Measurements from ENCODE around the gene KLHDC4.

DNA sequence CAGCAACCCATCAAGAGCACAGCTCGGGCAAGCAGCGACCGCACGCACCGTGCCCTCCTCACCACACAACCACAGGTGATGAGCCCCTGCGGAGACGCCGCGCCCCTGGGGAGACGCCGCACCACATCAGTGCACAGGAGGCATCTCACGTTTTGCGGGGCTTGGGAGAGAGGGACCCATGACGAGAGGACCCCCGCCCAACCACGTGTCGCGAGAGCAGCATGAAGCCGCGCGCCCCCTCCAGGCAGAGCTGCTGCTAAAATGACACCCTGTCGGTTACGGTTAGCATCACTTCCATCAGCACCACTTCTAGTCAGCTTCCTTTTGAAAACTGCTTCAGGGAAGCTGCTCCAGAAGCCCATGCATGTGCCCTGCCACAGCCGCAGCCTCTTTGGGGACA, 45.3 kb downstream of the KLHDC4 start:
- TF ChIP-seq CTCF (conservative IDR thresholded peaks at IDR 0.05 in 1 of 2, IDR thresholded peaks at IDR 0.05 in 1 of 2; ENCODE audit: extremely low read depth in 1 of 2, insufficient read depth in 1 of 2, low read depth in 1 of 2, low read length in 2 of 2), result no peak
- TF ChIP-seq EZH2 (IDR thresholded peaks at IDR 0.05; ENCODE audit: borderline replicate concordance, low read length), result no peak

Data from mammary epithelial cell (primary cell).